Adrenal gland (tissue), 5 donors: ENCODE data around the gene OR51S1.

Experiments
- CTCF ChIP-seq, 6 experiments: fragments of 450-650 bp in 4 of 6; fragments of 200-600 bp in 2 of 6; sonication (generic) in 1 of 6; IDR thresholded peaks; 1 replicate in 5 of 6; 2 replicates in 1 of 6; pipeline versions ENCODE4 v1.5.1 to v1.8.0; 2016 to 2021; ENCODE audit warnings: antibody characterized with exemption in 6 of 6, mild to moderate bottlenecking in 2 of 6, moderate library complexity in 1 of 6
- POLR2A ChIP-seq, 2 donors: fragments of 450-650 bp; IDR thresholded peaks; one replicate each; pipeline ENCODE4 v1.6.1; 2017; ENCODE audit warnings: antibody characterized with exemption in 2 of 2, mild to moderate bottlenecking in 2 of 2, moderate library complexity in 1 of 2
- donor health status: DM: no; HTN: no; CAD: no.

GRCh38 chr11:4830909-4831308 is 18.1 kb downstream of the OR51S1 start:
- TF ChIP-seq CTCF (IDR thresholded peaks at IDR 0.05) = no peak
- TF ChIP-seq POLR2A (IDR thresholded peaks at IDR 0.05) = no peak
